DMS114 treated with DMSO at 0.1 percent for 48 hours (cell line): Measurements from ENCODE around the gene EARS2.

Experiments
- DNase-seq: peaks from one replicate; lab custom pipeline; 2025; ENCODE audit not compliant: unreplicated experiment; lab: John Stamatoyannopoulos, UW

The EARS2 gene

GRCh38 chr16:23508589-23509440 lies 48.3 kb downstream of the EARS2 start:
- DNase-seq: no peak

- DNase-seq: no peak
Measured at GRCh38 chr16:23506606-23506994, 50.5 kb downstream of the EARS2 start.

GRCh38 chr16:23505671-23506605 lies 51.2 kb downstream of the EARS2 start:
- no peak for DNase-seq

GRCh38 chr16:23505180-23505665 lies 51.9 kb downstream of the EARS2 start:
- DNase-seq: no peak

GRCh38 chr16:23504453-23505179 lies 52.5 kb downstream of the EARS2 start:
- DNase-seq: no peak

- no peak for DNase-seq
Measured at GRCh38 chr16:23504076-23504452, 53.1 kb downstream of the EARS2 start.

- no peak for DNase-seq
Measured at GRCh38 chr16:23502466-23502865, 54.7 kb downstream of the EARS2 start.

- no peak for DNase-seq
Measured at GRCh38 chr16:23501291-23501690, 55.9 kb downstream of the EARS2 start.

- no peak for DNase-seq
Measured at GRCh38 chr16:23500862-23501225, 56.3 kb downstream of the EARS2 start.

- DNase-seq: no peak
Measured at GRCh38 chr16:23500212-23500861, 56.8 kb downstream of the EARS2 start.

- DNase-seq: no peak
Measured at GRCh38 chr16:23499801-23500200, 57.3 kb downstream of the EARS2 start.

GRCh38 chr16:23498863-23499262 lies 58.3 kb downstream of the EARS2 start:
- DNase-seq: no peak

- no peak for DNase-seq
Measured at GRCh38 chr16:23497543-23497868, 59.6 kb downstream of the EARS2 start.

GRCh38 chr16:23496821-23497542 lies 60.2 kb downstream of the EARS2 start:
- no peak for DNase-seq

- DNase-seq: no peak
Measured at GRCh38 chr16:23495671-23496070, 61.5 kb downstream of the EARS2 start.

GRCh38 chr16:23494188-23494587 lies 63.0 kb downstream of the EARS2 start:
- DNase-seq: no peak

- no peak for DNase-seq
Measured at GRCh38 chr16:23491490-23492391, 65.4 kb downstream of the EARS2 start.

- no peak for DNase-seq
Measured at GRCh38 chr16:23486480-23486879, 70.7 kb downstream of the EARS2 start.

GRCh38 chr16:23485841-23486240 lies 71.3 kb downstream of the EARS2 start:
- DNase-seq: no peak
